ENCODE data around the gene CCDC85C. TPM values are rescaled to one million over a fixed set of nuclear protein-coding genes. Genes with fewer than 3 reads are reported as not detected.

Gene CCDC85C
- total and polyA plus RNA-seq, 2 donors, result 4.6 to 7.9 TPM

DNA sequence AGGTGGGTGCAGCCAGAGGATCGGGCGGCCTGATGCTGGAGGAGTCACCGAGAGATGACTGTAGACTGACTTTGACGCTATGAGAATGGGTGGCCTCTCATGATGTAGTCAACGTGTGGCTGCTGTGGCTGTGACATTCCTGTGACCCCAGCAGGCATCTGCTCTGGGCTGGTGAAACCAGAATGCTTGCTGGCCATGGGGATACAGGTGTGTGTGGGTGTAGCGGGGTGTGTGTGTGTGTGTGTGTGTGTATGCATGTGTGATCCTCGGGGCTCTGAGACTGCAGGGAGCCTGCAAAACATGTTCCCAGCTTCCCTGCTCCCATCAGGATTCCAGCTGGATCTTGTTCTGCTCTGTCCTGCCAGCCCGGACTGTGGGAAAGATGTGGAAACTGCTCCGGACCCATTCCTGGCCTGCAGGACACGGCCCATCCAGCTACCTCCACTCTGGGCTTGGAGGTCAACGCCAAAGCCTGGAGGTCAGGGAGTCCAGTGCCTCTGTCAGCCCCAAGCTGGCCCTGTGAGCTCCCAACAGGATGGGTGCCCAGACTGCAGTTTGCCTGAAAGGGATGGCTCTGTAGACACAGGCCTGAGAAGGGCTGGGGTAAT is 22.1 kb upstream of the CCDC85C start:
- Histone ChIP-seq H3K9me3 (ENCODE audit: control insufficient read depth in 2 of 2, insufficient read depth in 1 of 2, low read length in 1 of 2) (peaks cover 0 to 4% of the 10 kb centered on the region in 2 donors), H3K4me1 (ENCODE audit: control insufficient read depth in 2 of 2, insufficient read depth in 2 of 2, low read length in 2 of 2) (no peaks in the 10 kb centered on the region), H3K36me3 (ENCODE audit: control insufficient read depth in 2 of 2, insufficient read depth in 2 of 2, low read length in 1 of 2) (no peaks in the 10 kb centered on the region), H3K27ac (ENCODE audit: low read depth in 1 of 2, low read length in 1 of 2) (no peak overlapping the region), H3K27me3 (ENCODE audit: control insufficient read depth in 2 of 2, insufficient read depth in 1 of 2, low read length in 1 of 2) (peaks cover 0 to 16% of the 10 kb centered on the region in 2 donors), H3K4me3 (ENCODE audit: low read length in 2 of 2) (no peak overlapping the region)
- 95% methylated on average over 11 of the region's 11 CpGs for WGBS
- DNase-seq (ENCODE audit: low read depth in 6 of 9, low spot score in 9 of 9), result no peak

- Histone ChIP-seq H3K4me3 (ENCODE audit: low read length in 2 of 2) (no peak overlapping the region), H3K9me3 (ENCODE audit: control insufficient read depth in 2 of 2, insufficient read depth in 1 of 2, low read length in 1 of 2) (peaks cover 0 to 4% of the 10 kb centered on the region in 2 donors), H3K27ac (ENCODE audit: low read depth in 1 of 2, low read length in 1 of 2) (no peak overlapping the region), H3K4me1 (ENCODE audit: control insufficient read depth in 2 of 2, insufficient read depth in 2 of 2, low read length in 2 of 2) (no peaks in the 10 kb centered on the region), H3K36me3 (ENCODE audit: control insufficient read depth in 2 of 2, insufficient read depth in 2 of 2, low read length in 1 of 2) (no peaks in the 10 kb centered on the region), H3K27me3 (ENCODE audit: control insufficient read depth in 2 of 2, insufficient read depth in 1 of 2, low read length in 1 of 2) (peaks cover 0 to 21% of the 10 kb centered on the region in 2 donors)
- 91% methylated on average over 3 of the region's 3 CpGs for WGBS
- DNase-seq (ENCODE audit: low read depth in 6 of 9, low spot score in 9 of 9), result no peak
These were observed 21.5 kb upstream of the CCDC85C start for GRCh38 chr14:99625476-99625875.

- Histone ChIP-seq H3K27me3 (ENCODE audit: control insufficient read depth in 2 of 2, insufficient read depth in 1 of 2, low read length in 1 of 2) (peaks cover 0 to 26% of the 10 kb centered on the region in 2 donors), H3K27ac (ENCODE audit: low read depth in 1 of 2, low read length in 1 of 2) (no peak overlapping the region), H3K4me1 (ENCODE audit: control insufficient read depth in 2 of 2, insufficient read depth in 2 of 2, low read length in 2 of 2) (no peaks in the 10 kb centered on the region), H3K9me3 (ENCODE audit: control insufficient read depth in 2 of 2, insufficient read depth in 1 of 2, low read length in 1 of 2) (peaks cover 0 to 4% of the 10 kb centered on the region in 2 donors), H3K4me3 (ENCODE audit: low read length in 2 of 2) (no peak overlapping the region), H3K36me3 (ENCODE audit: control insufficient read depth in 2 of 2, insufficient read depth in 2 of 2, low read length in 1 of 2) (no peaks in the 10 kb centered on the region)
- no peak for DNase-seq (ENCODE audit: low read depth in 6 of 9, low spot score in 9 of 9)
- WGBS, result 92% methylated on average over 13 of the region's 13 CpGs
These were observed 21.0 kb upstream of the CCDC85C start for GRCh38 chr14:99624971-99625370.

DNA sequence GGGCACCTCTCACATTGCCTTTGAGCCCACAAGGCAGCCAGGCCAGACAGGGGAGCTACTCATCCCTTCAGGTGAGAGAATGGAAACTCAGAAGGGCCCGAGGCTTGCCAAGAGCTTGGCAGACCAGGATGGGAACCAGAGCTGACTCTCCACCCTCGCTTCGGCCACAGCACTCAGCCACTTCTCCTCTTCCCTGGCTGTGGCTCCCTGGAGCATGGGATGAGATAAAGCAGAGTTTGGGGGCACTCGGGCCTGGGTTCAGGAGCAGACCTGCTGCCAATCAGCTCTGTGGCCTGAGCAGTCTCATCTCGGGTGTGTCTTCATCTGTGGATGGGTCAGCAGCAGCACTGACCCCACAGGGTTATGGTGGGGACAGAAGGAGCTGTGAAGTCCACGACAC is 20.0 kb upstream of the CCDC85C start:
- H3K27me3 ChIP-seq (ENCODE audit: control insufficient read depth in 2 of 2, insufficient read depth in 1 of 2, low read length in 1 of 2), result peaks cover 0 to 31% of the 10 kb centered on the region in 2 donors
- no peak overlapping the region for H3K4me3 ChIP-seq (ENCODE audit: low read length in 2 of 2)
- peaks cover 0 to 3% of the 10 kb centered on the region in 2 donors for H3K9me3 ChIP-seq (ENCODE audit: control insufficient read depth in 2 of 2, insufficient read depth in 1 of 2, low read length in 1 of 2)
- no peaks in the 10 kb centered on the region for H3K4me1 ChIP-seq (ENCODE audit: control insufficient read depth in 2 of 2, insufficient read depth in 2 of 2, low read length in 2 of 2)
- WGBS, result 89% methylated on average over 6 of the region's 6 CpGs
- H3K36me3 ChIP-seq (ENCODE audit: control insufficient read depth in 2 of 2, insufficient read depth in 2 of 2, low read length in 1 of 2), result no peaks in the 10 kb centered on the region
- no peak overlapping the region for H3K27ac ChIP-seq (ENCODE audit: low read depth in 1 of 2, low read length in 1 of 2)
- no peak for DNase-seq (ENCODE audit: low read depth in 6 of 9, low spot score in 9 of 9)

- no peaks in the 10 kb centered on the region for H3K9me3 ChIP-seq (ENCODE audit: control insufficient read depth in 2 of 2, insufficient read depth in 1 of 2, low read length in 1 of 2)
- H3K27ac ChIP-seq (ENCODE audit: low read depth in 1 of 2, low read length in 1 of 2), result no peak overlapping the region
- 90% methylated on average over 6 of the region's 6 CpGs for WGBS
- no peaks in the 10 kb centered on the region for H3K36me3 ChIP-seq (ENCODE audit: control insufficient read depth in 2 of 2, insufficient read depth in 2 of 2, low read length in 1 of 2)
- H3K27me3 ChIP-seq (ENCODE audit: control insufficient read depth in 2 of 2, insufficient read depth in 1 of 2, low read length in 1 of 2), result peaks cover 0 to 46% of the 10 kb centered on the region in 2 donors
- no peak overlapping the region for H3K4me3 ChIP-seq (ENCODE audit: low read length in 2 of 2)
- no peak for DNase-seq (ENCODE audit: low read depth in 6 of 9, low spot score in 9 of 9)
- H3K4me1 ChIP-seq (ENCODE audit: control insufficient read depth in 2 of 2, insufficient read depth in 2 of 2, low read length in 2 of 2), result no peaks in the 10 kb centered on the region
These were observed 17.9 kb upstream of the CCDC85C start for GRCh38 chr14:99621948-99622347.

- Histone ChIP-seq H3K36me3 (ENCODE audit: control insufficient read depth in 2 of 2, insufficient read depth in 2 of 2, low read length in 1 of 2) (no peaks in the 10 kb centered on the region), H3K4me3 (ENCODE audit: low read length in 2 of 2) (no peak overlapping the region), H3K4me1 (ENCODE audit: control insufficient read depth in 2 of 2, insufficient read depth in 2 of 2, low read length in 2 of 2) (no peaks in the 10 kb centered on the region), H3K27me3 (ENCODE audit: control insufficient read depth in 2 of 2, insufficient read depth in 1 of 2, low read length in 1 of 2) (peaks cover 5 to 61% of the 10 kb centered on the region in 2 donors), H3K27ac (ENCODE audit: low read depth in 1 of 2, low read length in 1 of 2) (no peak overlapping the region), H3K9me3 (ENCODE audit: control insufficient read depth in 2 of 2, insufficient read depth in 1 of 2, low read length in 1 of 2) (no peaks in the 10 kb centered on the region)
- no peak for DNase-seq (ENCODE audit: low read depth in 6 of 9, low spot score in 9 of 9)
- 48% methylated on average over 13 of the region's 13 CpGs for WGBS
These were observed 16.1 kb upstream of the CCDC85C start for GRCh38 chr14:99619835-99620834.

DNA sequence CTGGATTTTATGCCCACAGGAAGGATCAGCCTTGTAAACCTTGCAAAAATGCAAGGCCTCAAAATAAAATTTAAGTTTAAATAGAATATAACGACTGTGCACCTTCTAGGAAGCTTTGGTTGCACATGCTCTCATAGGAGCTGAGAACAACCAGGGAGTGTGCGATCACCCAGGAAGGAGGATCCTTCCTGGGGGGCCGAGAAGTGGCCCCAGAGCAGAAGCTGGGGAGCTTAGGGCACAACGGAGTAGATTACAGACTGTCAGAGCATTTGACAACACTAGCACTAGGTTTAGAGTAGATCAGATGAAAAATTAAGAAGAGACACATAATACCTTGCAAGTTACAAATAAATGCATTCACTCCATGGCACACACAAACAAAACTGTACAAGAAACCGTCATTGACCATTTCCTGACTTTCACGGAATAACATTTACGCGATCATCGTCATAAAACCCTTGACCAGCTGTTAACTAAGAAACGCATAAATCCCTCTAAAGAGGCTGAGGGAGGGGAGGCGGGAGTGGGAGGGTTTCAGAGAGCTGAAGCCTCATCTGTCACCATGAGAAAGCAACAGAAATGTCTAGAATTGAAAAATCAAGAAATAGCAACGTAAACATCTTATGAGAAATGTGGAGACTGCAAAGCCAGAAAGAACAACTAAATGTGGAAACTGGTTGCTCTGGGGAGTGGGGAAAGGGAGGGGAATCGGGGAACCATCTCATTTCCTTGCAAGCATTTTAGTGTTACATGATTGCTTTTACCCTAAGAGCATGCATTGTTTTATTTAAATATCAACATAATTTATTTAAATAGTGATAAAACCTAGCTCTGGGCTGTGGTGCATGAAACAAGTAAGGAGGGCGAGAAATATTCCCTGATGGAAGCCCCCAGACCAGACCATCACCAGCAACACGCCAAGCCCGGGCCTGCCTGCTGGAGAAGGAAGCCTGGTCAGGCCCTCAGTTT is 13.1 kb upstream of the CCDC85C start:
- Histone ChIP-seq H3K27me3 (ENCODE audit: control insufficient read depth in 2 of 2, insufficient read depth in 1 of 2, low read length in 1 of 2) (peaks cover 5 to 58% of the 10 kb centered on the region in 2 donors), H3K9me3 (ENCODE audit: control insufficient read depth in 2 of 2, insufficient read depth in 1 of 2, low read length in 1 of 2) (no peaks in the 10 kb centered on the region), H3K27ac (ENCODE audit: low read depth in 1 of 2, low read length in 1 of 2) (no peak overlapping the region), H3K4me3 (ENCODE audit: low read length in 2 of 2) (no peak overlapping the region), H3K36me3 (ENCODE audit: control insufficient read depth in 2 of 2, insufficient read depth in 2 of 2, low read length in 1 of 2) (no peaks in the 10 kb centered on the region), H3K4me1 (ENCODE audit: control insufficient read depth in 2 of 2, insufficient read depth in 2 of 2, low read length in 2 of 2) (no peaks in the 10 kb centered on the region)
- no peak for DNase-seq (ENCODE audit: low read depth in 6 of 9, low spot score in 9 of 9)
- WGBS, result 67% methylated on average over 16 of the region's 16 CpGs

DNA sequence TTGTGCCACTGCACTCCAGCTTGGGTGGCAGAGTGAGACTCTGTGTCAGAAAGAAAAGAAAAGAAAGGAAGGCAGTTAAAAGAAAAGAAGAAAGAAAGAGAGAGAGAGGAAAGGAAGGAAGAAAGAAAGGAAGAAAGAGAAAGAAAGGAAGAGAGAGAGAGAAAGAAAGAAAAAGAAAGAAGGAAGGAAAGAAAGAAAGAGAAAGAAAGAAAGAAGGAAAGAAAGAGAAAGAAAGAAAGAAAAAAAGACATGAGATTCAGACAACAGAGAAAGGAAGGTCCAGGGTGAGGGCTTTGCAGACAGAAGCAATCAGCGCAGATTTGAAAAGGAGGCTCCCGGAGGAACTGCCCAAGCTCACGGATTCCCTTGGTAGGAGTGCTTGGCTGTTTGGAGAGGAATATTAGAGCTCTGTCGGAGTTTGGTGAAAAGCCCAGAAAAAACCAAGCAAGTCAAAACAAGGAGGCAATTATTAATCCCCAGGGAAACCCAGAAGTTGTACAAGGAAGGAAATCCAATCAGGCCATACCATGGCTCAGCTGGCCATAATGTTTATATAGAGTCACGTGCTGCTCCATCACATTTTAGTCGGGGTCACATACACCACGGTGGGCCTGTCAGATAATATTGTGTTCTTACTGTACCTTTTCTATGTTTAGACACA is 11.6 kb upstream of the CCDC85C start:
- Histone ChIP-seq H3K4me1 (ENCODE audit: control insufficient read depth in 2 of 2, insufficient read depth in 2 of 2, low read length in 2 of 2) (no peaks in the 10 kb centered on the region), H3K27ac (ENCODE audit: low read depth in 1 of 2, low read length in 1 of 2) (no peak overlapping the region), H3K36me3 (ENCODE audit: control insufficient read depth in 2 of 2, insufficient read depth in 2 of 2, low read length in 1 of 2) (no peaks in the 10 kb centered on the region), H3K4me3 (ENCODE audit: low read length in 2 of 2) (no peak overlapping the region), H3K27me3 (ENCODE audit: control insufficient read depth in 2 of 2, insufficient read depth in 1 of 2, low read length in 1 of 2) (peaks cover 5 to 52% of the 10 kb centered on the region in 2 donors), H3K9me3 (ENCODE audit: control insufficient read depth in 2 of 2, insufficient read depth in 1 of 2, low read length in 1 of 2) (no peaks in the 10 kb centered on the region)
- DNase-seq (ENCODE audit: low read depth in 6 of 9, low spot score in 9 of 9), result no peak
- 69% methylated on average over 7 of the region's 7 CpGs for WGBS
